Osteocyte (in vitro differentiated cells): Measurements from ENCODE around the gene GH1. TPM values are rescaled to one million over a fixed set of nuclear protein-coding genes. Genes with fewer than 3 reads are reported as not detected.
"Not testable (repeated sequence)": the region's sequence is repeated elsewhere in the genome, so short reads cannot be mapped to it uniquely, and the experiment has no call there.

Experiments
- DNase-seq: peaks from one replicate; pipeline ENCODE4 v3.0.0; 2021; ENCODE audit warnings: mixed read lengths; ENCODE audit not compliant: unreplicated experiment; ENCODE audit errors: extremely low spot score
- H3K27ac Mint-ChIP-seq: one replicate; pipeline ENCODE4 v1.8.0; 2021; ENCODE audit warnings: mild to moderate bottlenecking, mixed read lengths; ENCODE audit not compliant: unreplicated experiment
- H3K27me3 Mint-ChIP-seq: one replicate; pipeline ENCODE4 v1.8.0; 2021; ENCODE audit warnings: mixed read lengths; ENCODE audit not compliant: unreplicated experiment
- H3K36me3 Mint-ChIP-seq: one replicate; pipeline ENCODE4 v1.8.0; 2021; ENCODE audit warnings: mixed read lengths; ENCODE audit not compliant: unreplicated experiment
- H3K4me1 Mint-ChIP-seq: one replicate; pipeline ENCODE4 v1.8.0; 2021; ENCODE audit warnings: mixed read lengths; ENCODE audit not compliant: unreplicated experiment
- H3K4me3 Mint-ChIP-seq: one replicate; pipeline ENCODE4 v1.8.0; 2021; ENCODE audit warnings: mild to moderate bottlenecking, moderate library complexity, mixed read lengths; ENCODE audit not compliant: unreplicated experiment
- H3K9me3 Mint-ChIP-seq: one replicate; pipeline ENCODE4 v1.8.0; 2021; ENCODE audit warnings: mixed read lengths; ENCODE audit not compliant: unreplicated experiment
- CTCF ChIP-seq: fragments of 200-600 bp; sonication (generic); IDR thresholded peaks from 2 replicates; pipeline ENCODE4 v1.5.0; 2021; ENCODE audit warnings: antibody characterized with exemption, mild to moderate bottlenecking, moderate library complexity
- long read RNA-seq: library from polyadenylated mRNA; unstranded; transcript quantifications from one replicate; pipeline ENCODE4 v2.0.0, GENCODE V29; 2021
- total RNA-seq: library from RNA; stranded (reverse); gene quantifications from 2 replicates; pipeline ENCODE4 v1.2.1, GENCODE V29; 2021

Gene GH1
- not detected in 2 replicates for total RNA-seq
- long read RNA-seq, result 0 reads

GRCh38 chr17:63918789-63919305, at the start of gene GH1:
TSS of gene GH1 (minus strand) at chr17:63918839. CDS start at chr17:63918776, 63 bp downstream.
- H3K36me3 Mint-ChIP-seq, DNase-seq, H3K9me3 Mint-ChIP-seq, H3K4me1 Mint-ChIP-seq, H3K27ac Mint-ChIP-seq, H3K4me3 Mint-ChIP-seq: not testable (repeated sequence)
- peaks cover 43% of the 10 kb centered on the region for H3K27me3 Mint-ChIP-seq

- no peaks in the 10 kb centered on the region for H3K36me3 Mint-ChIP-seq
- H3K27me3 Mint-ChIP-seq, result peaks cover 22% of the 10 kb centered on the region
- no peak for TF ChIP-seq CTCF
- H3K4me1 Mint-ChIP-seq, result no peaks in the 10 kb centered on the region
- no peak for DNase-seq
- H3K4me3 Mint-ChIP-seq, result no peak overlapping the region
- no peaks in the 10 kb centered on the region for H3K9me3 Mint-ChIP-seq
- H3K27ac Mint-ChIP-seq, result no peak overlapping the region
Measured at GRCh38 chr17:63967953-63968352, 49.3 kb upstream of the GH1 start.

DNA sequence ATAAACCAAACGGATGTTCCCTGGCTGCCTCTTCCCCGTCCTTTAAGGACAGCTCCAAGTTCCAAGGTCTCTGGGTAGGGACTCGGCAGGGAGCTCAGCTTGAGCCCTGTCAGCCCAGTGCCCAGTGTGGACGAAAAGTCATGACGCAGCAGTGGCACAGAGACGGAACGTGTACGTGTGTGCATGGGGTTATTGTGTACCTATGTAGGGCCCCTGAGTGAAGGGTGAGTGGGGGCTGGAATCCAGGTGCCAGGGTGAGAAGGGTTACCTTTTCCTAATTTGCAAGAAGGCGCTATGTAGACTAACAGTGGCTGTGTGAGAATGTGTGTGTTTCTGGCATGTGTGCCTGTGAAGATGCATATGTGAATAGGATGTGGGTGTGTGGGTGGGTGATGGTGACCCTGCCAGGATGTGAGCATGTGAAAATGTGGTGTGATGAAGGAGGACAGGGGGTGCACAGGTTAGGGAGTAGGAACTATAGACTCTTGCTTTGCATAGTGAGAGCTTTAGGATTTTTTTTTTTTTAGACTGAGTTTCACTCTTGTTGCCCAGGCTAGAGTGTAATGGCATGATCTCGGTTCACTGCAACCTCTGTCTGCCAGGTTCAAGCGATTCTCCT, 48.1 kb upstream of the GH1 start:
- Mint-ChIP-seq H3K27me3 (peaks cover 22% of the 10 kb centered on the region), H3K4me3 (no peak overlapping the region), H3K27ac (no peak overlapping the region), H3K9me3 (no peaks in the 10 kb centered on the region), H3K4me1 (no peaks in the 10 kb centered on the region), H3K36me3 (no peaks in the 10 kb centered on the region)
- no peak for TF ChIP-seq CTCF
- DNase-seq, result no peak

- no peak for DNase-seq
- H3K36me3 Mint-ChIP-seq, result no peaks in the 10 kb centered on the region
- H3K27ac Mint-ChIP-seq, result no peak overlapping the region
- H3K4me1 Mint-ChIP-seq, result no peaks in the 10 kb centered on the region
- peaks cover 14% of the 10 kb centered on the region for H3K27me3 Mint-ChIP-seq
- H3K9me3 Mint-ChIP-seq, result no peaks in the 10 kb centered on the region
- no peak for TF ChIP-seq CTCF
- no peak overlapping the region for H3K4me3 Mint-ChIP-seq
Measured at GRCh38 chr17:63963123-63963522, 44.5 kb upstream of the GH1 start.

- no peaks in the 10 kb centered on the region for H3K4me1 Mint-ChIP-seq
- H3K4me3 Mint-ChIP-seq, result no peak overlapping the region
- H3K27me3 Mint-ChIP-seq, result peaks cover 12% of the 10 kb centered on the region
- H3K36me3 Mint-ChIP-seq, result no peaks in the 10 kb centered on the region
- no peaks in the 10 kb centered on the region for H3K9me3 Mint-ChIP-seq
- no peak for TF ChIP-seq CTCF
- no peak for DNase-seq
- H3K27ac Mint-ChIP-seq, result no peak overlapping the region
Measured at GRCh38 chr17:63962298-63962744, 43.7 kb upstream of the GH1 start.
